ENCODE data around the gene CPXM2.

DNA sequence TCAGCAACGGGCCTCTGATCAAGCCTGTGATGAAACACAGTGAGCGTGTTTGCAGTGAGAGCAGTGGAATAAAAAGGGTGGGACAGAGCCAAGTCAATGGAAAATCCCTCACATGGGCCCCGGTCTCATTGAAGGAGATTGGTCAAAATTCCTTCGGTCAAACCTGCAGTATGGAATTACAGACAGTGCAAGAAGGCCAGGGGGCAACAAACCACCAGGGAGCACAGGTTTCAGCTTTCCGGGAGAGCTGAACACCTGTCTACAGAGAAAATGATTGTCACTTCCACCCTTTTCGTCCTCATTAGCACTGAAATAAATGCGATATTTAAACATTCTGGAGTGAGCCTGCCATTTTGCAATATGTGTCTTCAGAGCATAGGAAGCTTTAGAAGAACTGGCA is 132.6 kb downstream of the CPXM2 start:
- no peak for TF ChIP-seq EZH2phosphoT487 (IDR thresholded peaks at IDR 0.05; ENCODE audit: low read depth, severe bottlenecking, unreplicated experiment)
- TF ChIP-seq, protein P1, sequence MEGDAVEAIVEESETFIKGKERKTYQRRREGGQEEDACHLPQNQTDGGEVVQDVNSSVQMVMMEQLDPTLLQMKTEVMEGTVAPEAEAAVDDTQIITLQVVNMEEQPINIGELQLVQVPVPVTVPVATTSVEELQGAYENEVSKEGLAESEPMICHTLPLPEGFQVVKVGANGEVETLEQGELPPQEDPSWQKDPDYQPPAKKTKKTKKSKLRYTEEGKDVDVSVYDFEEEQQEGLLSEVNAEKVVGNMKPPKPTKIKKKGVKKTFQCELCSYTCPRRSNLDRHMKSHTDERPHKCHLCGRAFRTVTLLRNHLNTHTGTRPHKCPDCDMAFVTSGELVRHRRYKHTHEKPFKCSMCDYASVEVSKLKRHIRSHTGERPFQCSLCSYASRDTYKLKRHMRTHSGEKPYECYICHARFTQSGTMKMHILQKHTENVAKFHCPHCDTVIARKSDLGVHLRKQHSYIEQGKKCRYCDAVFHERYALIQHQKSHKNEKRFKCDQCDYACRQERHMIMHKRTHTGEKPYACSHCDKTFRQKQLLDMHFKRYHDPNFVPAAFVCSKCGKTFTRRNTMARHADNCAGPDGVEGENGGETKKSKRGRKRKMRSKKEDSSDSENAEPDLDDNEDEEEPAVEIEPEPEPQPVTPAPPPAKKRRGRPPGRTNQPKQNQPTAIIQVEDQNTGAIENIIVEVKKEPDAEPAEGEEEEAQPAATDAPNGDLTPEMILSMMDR (IDR thresholded peaks at IDR 0.05; ENCODE audit: poor library complexity) = no peak
